ENCODE data around the gene RTTN. TPM values are rescaled to one million over a fixed set of nuclear protein-coding genes. Genes with fewer than 3 reads are reported as not detected.
A peak's percentile ranks its signal among the peaks of the same experiment; 100 is the strongest.

Gene RTTN
- polyA plus RNA-seq, 1 donor from 2014 or later: 5.0 TPM

- H3K27me3 Mint-ChIP-seq: no peaks in the 10 kb centered on the region
- no peak overlapping the region for H3K4me3 Mint-ChIP-seq
- no peak overlapping the region for H3K27ac Mint-ChIP-seq
- peaks cover 11% of the 10 kb centered on the region for H3K36me3 Mint-ChIP-seq
- peaks cover 0 to 2% (median 0%) of the 10 kb centered on the region in 3 donors for H3K9me3 Mint-ChIP-seq
- H3K4me1 Mint-ChIP-seq: peaks cover 0 to 4% (median 2%) of the 10 kb centered on the region in 3 donors
These were observed 22.9 kb downstream of the RTTN start for GRCh38 chr18:70182548-70182947.

GRCh38 chr18:70181725-70182124, 23.8 kb downstream of the RTTN start:
- Mint-ChIP-seq H3K36me3 (peaks cover 11% of the 10 kb centered on the region), H3K9me3 (peaks cover 0 to 2% (median 0%) of the 10 kb centered on the region in 3 donors), H3K27me3 (no peaks in the 10 kb centered on the region), H3K4me1 (peaks cover 0 to 4% (median 2%) of the 10 kb centered on the region in 3 donors), H3K4me3 (no peak overlapping the region), H3K27ac (no peak overlapping the region)

GRCh38 chr18:70181015-70181414, 24.5 kb downstream of the RTTN start:
- H3K27ac Mint-ChIP-seq: no peak overlapping the region
- peaks cover 8% of the 10 kb centered on the region for H3K36me3 Mint-ChIP-seq
- H3K4me3 Mint-ChIP-seq: no peak overlapping the region
- H3K27me3 Mint-ChIP-seq: no peaks in the 10 kb centered on the region
- H3K4me1 Mint-ChIP-seq: peaks cover 0 to 4% (median 2%) of the 10 kb centered on the region in 3 donors
- H3K9me3 Mint-ChIP-seq: no peaks in the 10 kb centered on the region

- no peak overlapping the region for H3K27ac Mint-ChIP-seq
These were observed 28.9 kb downstream of the RTTN start for GRCh38 chr18:70176537-70176936.

GRCh38 chr18:70175216-70175615, 30.3 kb downstream of the RTTN start:
- Mint-ChIP-seq H3K4me1 (peaks cover 0 to 2% (median 2%) of the 10 kb centered on the region in 3 donors), H3K36me3 (peaks cover 4% of the 10 kb centered on the region), H3K4me3 (no peak overlapping the region), H3K27ac (no peak overlapping the region), H3K9me3 (no peaks in the 10 kb centered on the region), H3K27me3 (no peaks in the 10 kb centered on the region)

More at GRCh38 chr18:70176537-70176936, 28.9 kb downstream of the RTTN start:
- Mint-ChIP-seq H3K9me3 (no peaks in the 10 kb centered on the region), H3K36me3 (peaks cover 4% of the 10 kb centered on the region), H3K27me3 (no peaks in the 10 kb centered on the region), H3K4me1 (peaks cover 0 to 2% (median 2%) of the 10 kb centered on the region in 3 donors), H3K4me3 (no peak overlapping the region)

GRCh38 chr18:70172225-70172624, 33.3 kb downstream of the RTTN start:
- Mint-ChIP-seq H3K27me3 (no peaks in the 10 kb centered on the region), H3K4me3 (no peak overlapping the region), H3K27ac (no peak overlapping the region), H3K36me3 (peaks cover 5% of the 10 kb centered on the region), H3K9me3 (no peaks in the 10 kb centered on the region), H3K4me1 (no peaks in the 10 kb centered on the region)

GRCh38 chr18:70169747-70170146, 35.7 kb downstream of the RTTN start:
- H3K9me3 Mint-ChIP-seq: no peaks in the 10 kb centered on the region
- peaks cover 6% of the 10 kb centered on the region for H3K36me3 Mint-ChIP-seq
- no peak overlapping the region for H3K27ac Mint-ChIP-seq

GRCh38 chr18:70166668-70167067, 38.8 kb downstream of the RTTN start:
- Mint-ChIP-seq H3K4me1 (peaks cover 0 to 2% (median 0%) of the 10 kb centered on the region in 3 donors), H3K27me3 (no peaks in the 10 kb centered on the region), H3K36me3 (peaks cover 11% of the 10 kb centered on the region), H3K27ac (no peak overlapping the region), H3K4me3 (no peak overlapping the region), H3K9me3 (peaks cover 0 to 4% (median 3%) of the 10 kb centered on the region in 3 donors)

More at GRCh38 chr18:70169747-70170146, 35.7 kb downstream of the RTTN start:
- H3K4me1 Mint-ChIP-seq: peaks cover 0 to 2% (median 0%) of the 10 kb centered on the region in 3 donors
- H3K4me3 Mint-ChIP-seq: no peak overlapping the region
- no peaks in the 10 kb centered on the region for H3K27me3 Mint-ChIP-seq

- H3K36me3 Mint-ChIP-seq: peaks cover 16% of the 10 kb centered on the region
- H3K27me3 Mint-ChIP-seq: no peaks in the 10 kb centered on the region
- peaks cover 0 to 2% (median 0%) of the 10 kb centered on the region in 3 donors for H3K4me1 Mint-ChIP-seq
- H3K27ac Mint-ChIP-seq: peak overlapping the region in 2 of 3 donors; percentile 10 to 14
- H3K9me3 Mint-ChIP-seq: peaks cover 0 to 4% (median 3%) of the 10 kb centered on the region in 3 donors
- H3K4me3 Mint-ChIP-seq: no peak overlapping the region
These were observed 39.6 kb downstream of the RTTN start for GRCh38 chr18:70165936-70166335.

GRCh38 chr18:70160073-70160678, 45.3 kb downstream of the RTTN start:
- peaks cover 0 to 4% (median 3%) of the 10 kb centered on the region in 3 donors for H3K9me3 Mint-ChIP-seq
- H3K4me3 Mint-ChIP-seq: peak overlapping the region in 1 of 4 donors; percentile 24
- H3K27ac Mint-ChIP-seq: no peak overlapping the region
- no peaks in the 10 kb centered on the region for H3K27me3 Mint-ChIP-seq
- H3K36me3 Mint-ChIP-seq: peaks cover 29% of the 10 kb centered on the region
- peaks cover 7 to 18% (median 17%) of the 10 kb centered on the region in 3 donors for H3K4me1 Mint-ChIP-seq

- Mint-ChIP-seq H3K27ac (peak overlapping the region in 1 of 3 donors; percentile 32), H3K4me1 (peaks cover 9 to 18% (median 17%) of the 10 kb centered on the region in 3 donors), H3K4me3 (no peak overlapping the region), H3K36me3 (peaks cover 29% of the 10 kb centered on the region), H3K9me3 (peaks cover 0 to 4% (median 3%) of the 10 kb centered on the region in 3 donors), H3K27me3 (no peaks in the 10 kb centered on the region)
These were observed 46.3 kb downstream of the RTTN start for GRCh38 chr18:70158992-70159717.

- H3K4me1 Mint-ChIP-seq: peaks cover 9 to 18% (median 17%) of the 10 kb centered on the region in 3 donors
- H3K9me3 Mint-ChIP-seq: no peaks in the 10 kb centered on the region
These were observed 48.6 kb downstream of the RTTN start for GRCh38 chr18:70156886-70157285.

GRCh38 chr18:70154591-70155194, 50.8 kb downstream of the RTTN start:
- no peaks in the 10 kb centered on the region for H3K27me3 Mint-ChIP-seq
- no peak overlapping the region for H3K27ac Mint-ChIP-seq
- peaks cover 5 to 9% (median 7%) of the 10 kb centered on the region in 3 donors for H3K4me1 Mint-ChIP-seq
- H3K9me3 Mint-ChIP-seq: no peaks in the 10 kb centered on the region
- H3K36me3 Mint-ChIP-seq: peaks cover 12% of the 10 kb centered on the region
- no peak overlapping the region for H3K4me3 Mint-ChIP-seq

More at GRCh38 chr18:70156886-70157285, 48.6 kb downstream of the RTTN start:
- H3K27ac Mint-ChIP-seq: no peak overlapping the region
- no peak overlapping the region for H3K4me3 Mint-ChIP-seq
- H3K36me3 Mint-ChIP-seq: peaks cover 23% of the 10 kb centered on the region
- H3K27me3 Mint-ChIP-seq: no peaks in the 10 kb centered on the region

- no peaks in the 10 kb centered on the region for H3K9me3 Mint-ChIP-seq
- peaks cover 0 to 2% (median 0%) of the 10 kb centered on the region in 3 donors for H3K4me1 Mint-ChIP-seq
- H3K4me3 Mint-ChIP-seq: no peak overlapping the region
- no peaks in the 10 kb centered on the region for H3K27me3 Mint-ChIP-seq
- H3K27ac Mint-ChIP-seq: no peak overlapping the region
- no peaks in the 10 kb centered on the region for H3K36me3 Mint-ChIP-seq
These were observed 53.9 kb downstream of the RTTN start for GRCh38 chr18:70151614-70152013.
